H9 (cell line): ENCODE data around the gene G6PC1. TPM values are rescaled to one million over a fixed set of nuclear protein-coding genes. Genes with fewer than 3 reads are reported as not detected.
A peak's percentile ranks its signal among the peaks of the same experiment; 100 is the strongest.
"Not testable (repeated sequence)": the region's sequence is repeated elsewhere in the genome, so short reads cannot be mapped to it uniquely, and the experiment has no call there.

ENCODE experiments used
- DNase-seq: peaks from one replicate; pipeline ENCODE4 v3.0.0-alpha.2; 2017
- H2AFZ ChIP-seq: one replicate; pipeline ENCODE4 v1.6.1; 2013; ENCODE audit warnings: mild to moderate bottlenecking, low read length, control low read depth, moderate library complexity
- H2AK5ac ChIP-seq: 2 replicates; pipeline ENCODE4 v1.6.1; 2013; ENCODE audit warnings: low read length, control low read depth, mixed read lengths; ENCODE audit not compliant: insufficient read length
- H2BK120ac ChIP-seq: one replicate; pipeline ENCODE4 v1.6.1; 2013; ENCODE audit warnings: low read depth, mild to moderate bottlenecking, low read length, control low read depth, inconsistent platforms; ENCODE audit not compliant: poor library complexity, severe bottlenecking
- H2BK12ac ChIP-seq: 2 replicates; pipeline ENCODE4 v1.6.1; 2013; ENCODE audit warnings: low read length, control low read depth, mixed read lengths, low read depth; ENCODE audit not compliant: insufficient read length
- H2BK15ac ChIP-seq: 2 replicates; pipeline ENCODE4 v1.6.1; 2013; ENCODE audit warnings: low read depth, low read length, control low read depth
- H2BK20ac ChIP-seq: one replicate; pipeline ENCODE4 v1.6.1; 2013; ENCODE audit warnings: low read depth, mild to moderate bottlenecking, low read length, control low read depth, inconsistent platforms; ENCODE audit not compliant: poor library complexity, severe bottlenecking
- H2BK5ac ChIP-seq: 2 replicates; pipeline ENCODE4 v1.6.1; 2013; ENCODE audit warnings: low read length, control low read depth, mixed read lengths; ENCODE audit not compliant: insufficient read length
- H3K14ac ChIP-seq: 2 replicates; pipeline ENCODE4 v1.6.1; 2013; ENCODE audit warnings: low read length, control low read depth; ENCODE audit not compliant: insufficient read depth
- H3K18ac ChIP-seq: 2 replicates; pipeline ENCODE4 v1.6.1; 2013; ENCODE audit warnings: low read depth, mild to moderate bottlenecking, mixed read lengths, low read length, control low read depth; ENCODE audit not compliant: insufficient read length
- H3K23ac ChIP-seq: 2 replicates; pipeline ENCODE4 v1.6.1; 2013; ENCODE audit warnings: low read length, control low read depth, mixed read lengths, low read depth; ENCODE audit not compliant: insufficient read length
- H3K23me2 ChIP-seq: 2 replicates; pipeline ENCODE4 v1.6.1; 2013; ENCODE audit warnings: low read depth, mild to moderate bottlenecking, mixed read lengths, low read length, control low read depth; ENCODE audit not compliant: insufficient read length, poor library complexity, severe bottlenecking
- H3K27ac ChIP-seq: 2 replicates; pipeline ENCODE4 v1.5.1; 2013; ENCODE audit warnings: low read length, control low read depth, mixed read lengths, low read depth; ENCODE audit not compliant: insufficient read length
- H3K27me3 ChIP-seq: 2 replicates; pipeline ENCODE4 v1.6.1; 2013; ENCODE audit warnings: low read length, control low read depth, inconsistent platforms; ENCODE audit not compliant: insufficient read depth
- H3K4ac ChIP-seq: 2 replicates; pipeline ENCODE4 v1.6.1; 2013; ENCODE audit warnings: low read depth, mild to moderate bottlenecking, control low read depth, inconsistent platforms, low read length, moderate library complexity
- H3K4me1 ChIP-seq: 2 replicates; pipeline ENCODE4 v1.6.1; 2013; ENCODE audit warnings: low read length, control low read depth, inconsistent platforms; ENCODE audit not compliant: insufficient read depth
- H3K4me2 ChIP-seq: 2 replicates; pipeline ENCODE4 v1.6.1; 2013; ENCODE audit warnings: low read length, control low read depth, mixed read lengths; ENCODE audit not compliant: insufficient read length, insufficient read depth
- H3K56ac ChIP-seq: 2 replicates; pipeline ENCODE4 v1.6.1; 2013; ENCODE audit warnings: low read depth, mild to moderate bottlenecking, mixed read lengths, low read length, control low read depth; ENCODE audit not compliant: insufficient read length
- H3K79me1 ChIP-seq: 2 replicates; pipeline ENCODE4 v1.6.1; 2013; ENCODE audit warnings: low read depth, mild to moderate bottlenecking, moderate library complexity, low read length, control low read depth, inconsistent platforms; ENCODE audit not compliant: insufficient read depth, poor library complexity, severe bottlenecking
- H3K79me2 ChIP-seq: 2 replicates; pipeline ENCODE4 v1.6.1; 2013; ENCODE audit warnings: low read length, control low read depth, inconsistent platforms; ENCODE audit not compliant: insufficient read depth
- H3K9ac ChIP-seq: 2 replicates; pipeline ENCODE4 v1.6.1; 2013; ENCODE audit warnings: low read length, control low read depth, mixed read lengths; ENCODE audit not compliant: insufficient read length; ENCODE audit errors: extremely low read depth
- H3K9me3 ChIP-seq: one replicate; pipeline ENCODE4 v1.6.1; 2013; ENCODE audit warnings: low read depth, low read length, inconsistent platforms; ENCODE audit not compliant: control insufficient read depth
- H3T11ph ChIP-seq: one replicate; pipeline ENCODE4 v1.6.1; 2013; ENCODE audit warnings: mild to moderate bottlenecking, low read length, control low read depth, inconsistent platforms
- H4K20me1 ChIP-seq: one replicate; pipeline ENCODE4 v1.6.1; 2013; ENCODE audit not compliant: control insufficient read depth, insufficient read length, insufficient read depth
- H4K5ac ChIP-seq: 2 replicates; pipeline ENCODE4 v1.6.1; 2013; ENCODE audit warnings: low read depth, mild to moderate bottlenecking, mixed read lengths, low read length, control low read depth; ENCODE audit not compliant: insufficient read length
- H4K8ac ChIP-seq: replicated peaks from 2 replicates; pipeline ENCODE4 v1.6.1; 2013; ENCODE audit warnings: low read length, control low read depth, mixed read lengths, low read depth; ENCODE audit not compliant: insufficient read length
- H4K91ac ChIP-seq: 2 replicates; pipeline ENCODE4 v1.6.1; 2013; ENCODE audit warnings: low read depth, mild to moderate bottlenecking, moderate library complexity, mixed read lengths, low read length, control low read depth; ENCODE audit not compliant: insufficient read length
- H3K27ac Mint-ChIP-seq, 3 experiments: 2 replicates in 2 of 3; 3 replicates in 1 of 3; pipeline ENCODE4 v1.8.0; 2020 to 2021; ENCODE audit warnings: mixed read lengths in 3 of 3, mild to moderate bottlenecking in 1 of 3, moderate library complexity in 1 of 3
- H3K27me3 Mint-ChIP-seq: 2 replicates; pipeline ENCODE4 v1.8.0; 2021; ENCODE audit warnings: low read depth, mild to moderate bottlenecking, moderate library complexity, mixed read lengths
- H3K36me3 Mint-ChIP-seq, 3 experiments: 2 replicates in 2 of 3; 3 replicates in 1 of 3; pipeline ENCODE4 v1.8.0; 2020 to 2021; ENCODE audit warnings: low read depth in 3 of 3, mixed read lengths in 3 of 3; ENCODE audit not compliant: insufficient read depth in 1 of 3
- H3K4me1 Mint-ChIP-seq, 2 experiments: 2 replicates each; pipeline ENCODE4 v1.8.0; 2020; ENCODE audit warnings: mixed read lengths in 2 of 2
- H3K4me3 Mint-ChIP-seq, 2 experiments: 2 replicates in 1 of 2; 3 replicates in 1 of 2; pipeline ENCODE4 v1.8.0; 2020 to 2021; ENCODE audit warnings: mild to moderate bottlenecking in 2 of 2, mixed read lengths in 2 of 2, moderate library complexity in 1 of 2
- H3K9me3 Mint-ChIP-seq, 2 experiments: 2 replicates in 1 of 2; 3 replicates in 1 of 2; pipeline ENCODE4 v1.8.0; 2020; ENCODE audit warnings: mild to moderate bottlenecking in 2 of 2, mixed read lengths in 2 of 2, moderate library complexity in 1 of 2
- WGBS: extraction: QIAGEN DNeasy Blood & Tissue Kit; methylation state at CpG from one replicate; pipeline ENCODE4 v1.1.7; 2013; ENCODE audit warnings: missing lambda C conversion rate, low lambda C conversion rate, mixed read lengths; ENCODE audit not compliant: insufficient read length; ENCODE audit errors: extremely low coverage; 5-methylcytosine and 5-hydroxymethylcytosine counted together
- total RNA-seq: library from RNA; stranded (reverse); gene quantifications from 2 replicates; pipeline ENCODE4 v1.2.1, GENCODE V29; 2021
- TF ChIP-seq, protein P1 (sequence below): fragments of 200-600 bp; sonication (generic); conservative IDR thresholded peaks from 3 replicates; pipeline ENCODE4 v1.8.0; 2021; ENCODE audit warnings: antibody characterized with exemption, mild to moderate bottlenecking

Gene G6PC1
- total RNA-seq, 1 experiment from 2014 or later = not detected

DNA sequence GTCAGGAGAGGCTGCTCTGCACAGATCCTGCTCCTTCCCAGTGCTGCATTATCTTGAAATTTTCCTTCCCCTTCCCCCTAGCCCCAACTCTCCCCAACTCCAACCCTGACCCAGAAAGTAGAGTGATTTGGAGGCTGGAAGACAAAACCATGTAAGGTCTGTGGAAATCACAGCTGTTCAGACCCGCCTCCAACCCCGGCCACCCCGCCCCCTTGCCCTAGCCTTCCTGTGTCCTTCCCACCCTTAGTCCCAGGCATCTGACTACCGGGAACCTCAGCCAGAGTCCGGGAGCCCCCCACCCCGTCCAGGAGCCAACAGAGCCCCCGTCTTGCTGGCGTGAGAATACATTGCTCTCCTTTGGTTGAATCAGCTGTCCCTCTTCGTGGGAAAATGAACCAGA, 49.6 kb upstream of the G6PC1 start, which contains the start of gene AOC3:
Gene AOC3 (plus strand): TSS at position 246 of the 400 bp plus-strand sequence. CDS start 145 bp downstream, at position 391.
- no peaks in the 10 kb centered on the region for H4K20me1 ChIP-seq
- no peaks in the 10 kb centered on the region for H3K27me3 ChIP-seq
- H4K8ac ChIP-seq = no peak within 1 kb of the TSS
- H4K5ac ChIP-seq = no peak within 1 kb of the TSS
- no peak within 1 kb of the TSS for H3K23ac ChIP-seq
- H3K56ac ChIP-seq = no peak within 1 kb of the TSS
- H3K4ac ChIP-seq = no peak within 1 kb of the TSS
- H3K9me3 Mint-ChIP-seq = no peaks in the 10 kb centered on the region; a peak in 1 of 5 replicates
- H3K27ac Mint-ChIP-seq = peak within 1 kb of the TSS in 2 of 3 experiments; percentile 30 to 63; a peak in 3 of 7 replicates
- no peak within 1 kb of the TSS for H2AFZ ChIP-seq
- H3T11ph ChIP-seq = no peak within 1 kb of the TSS
- no peak within 1 kb of the TSS for H2BK120ac ChIP-seq
- H3K36me3 Mint-ChIP-seq = peaks cover 0 to 3% (median 0%) of the 10 kb centered on the region in 3 experiments; a peak in 1 of 7 replicates
- H3K9ac ChIP-seq = no peak within 1 kb of the TSS
- H3K79me1 ChIP-seq = no peaks in the 10 kb centered on the region
- H4K91ac ChIP-seq = no peak within 1 kb of the TSS
- no peak within 1 kb of the TSS for H2BK15ac ChIP-seq
- H2BK5ac ChIP-seq = no peak within 1 kb of the TSS
- H3K27me3 Mint-ChIP-seq = no peaks in the 10 kb centered on the region
- DNase-seq = no peak
- no peak within 1 kb of the TSS for H2AK5ac ChIP-seq
- peaks cover 6 to 8% of the 10 kb centered on the region in 2 experiments; a peak in 2 of 4 replicates for H3K4me1 Mint-ChIP-seq
- TF ChIP-seq, protein P1, sequence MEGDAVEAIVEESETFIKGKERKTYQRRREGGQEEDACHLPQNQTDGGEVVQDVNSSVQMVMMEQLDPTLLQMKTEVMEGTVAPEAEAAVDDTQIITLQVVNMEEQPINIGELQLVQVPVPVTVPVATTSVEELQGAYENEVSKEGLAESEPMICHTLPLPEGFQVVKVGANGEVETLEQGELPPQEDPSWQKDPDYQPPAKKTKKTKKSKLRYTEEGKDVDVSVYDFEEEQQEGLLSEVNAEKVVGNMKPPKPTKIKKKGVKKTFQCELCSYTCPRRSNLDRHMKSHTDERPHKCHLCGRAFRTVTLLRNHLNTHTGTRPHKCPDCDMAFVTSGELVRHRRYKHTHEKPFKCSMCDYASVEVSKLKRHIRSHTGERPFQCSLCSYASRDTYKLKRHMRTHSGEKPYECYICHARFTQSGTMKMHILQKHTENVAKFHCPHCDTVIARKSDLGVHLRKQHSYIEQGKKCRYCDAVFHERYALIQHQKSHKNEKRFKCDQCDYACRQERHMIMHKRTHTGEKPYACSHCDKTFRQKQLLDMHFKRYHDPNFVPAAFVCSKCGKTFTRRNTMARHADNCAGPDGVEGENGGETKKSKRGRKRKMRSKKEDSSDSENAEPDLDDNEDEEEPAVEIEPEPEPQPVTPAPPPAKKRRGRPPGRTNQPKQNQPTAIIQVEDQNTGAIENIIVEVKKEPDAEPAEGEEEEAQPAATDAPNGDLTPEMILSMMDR = no peak
- H3K4me2 ChIP-seq = no peak within 1 kb of the TSS
- no peak within 1 kb of the TSS for H3K4me3 Mint-ChIP-seq
- H3K23me2 ChIP-seq = no peaks in the 10 kb centered on the region
- no peak within 1 kb of the TSS for H3K27ac ChIP-seq
- no peak within 1 kb of the TSS for H3K18ac ChIP-seq
- H2BK12ac ChIP-seq = no peak within 1 kb of the TSS
- no peaks in the 10 kb centered on the region for H3K4me1 ChIP-seq
- no peak within 1 kb of the TSS for H3K14ac ChIP-seq
- WGBS = no CpG with 5 or more reads among the region's 9 CpGs
- no peaks in the 10 kb centered on the region for H3K9me3 ChIP-seq
- H3K79me2 ChIP-seq = no peaks in the 10 kb centered on the region
- no peak within 1 kb of the TSS for H2BK20ac ChIP-seq

DNA sequence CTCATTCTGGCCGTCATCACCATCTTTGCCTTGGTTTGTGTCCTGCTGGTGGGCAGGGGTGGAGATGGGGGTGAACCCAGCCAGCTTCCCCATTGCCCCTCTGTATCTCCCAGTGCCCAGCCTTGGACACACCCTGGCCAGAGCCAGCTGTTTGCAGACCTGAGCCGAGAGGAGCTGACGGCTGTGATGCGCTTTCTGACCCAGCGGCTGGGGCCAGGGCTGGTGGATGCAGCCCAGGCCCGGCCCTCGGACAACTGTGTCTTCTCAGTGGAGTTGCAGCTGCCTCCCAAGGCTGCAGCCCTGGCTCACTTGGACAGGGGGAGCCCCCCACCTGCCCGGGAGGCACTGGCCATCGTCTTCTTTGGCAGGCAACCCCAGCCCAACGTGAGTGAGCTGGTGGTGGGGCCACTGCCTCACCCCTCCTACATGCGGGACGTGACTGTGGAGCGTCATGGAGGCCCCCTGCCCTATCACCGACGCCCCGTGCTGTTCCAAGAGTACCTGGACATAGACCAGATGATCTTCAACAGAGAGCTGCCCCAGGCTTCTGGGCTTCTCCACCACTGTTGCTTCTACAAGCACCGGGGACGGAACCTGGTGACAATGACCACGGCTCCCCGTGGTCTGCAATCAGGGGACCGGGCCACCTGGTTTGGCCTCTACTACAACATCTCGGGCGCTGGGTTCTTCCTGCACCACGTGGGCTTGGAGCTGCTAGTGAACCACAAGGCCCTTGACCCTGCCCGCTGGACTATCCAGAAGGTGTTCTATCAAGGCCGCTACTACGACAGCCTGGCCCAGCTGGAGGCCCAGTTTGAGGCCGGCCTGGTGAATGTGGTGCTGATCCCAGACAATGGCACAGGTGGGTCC, 49.0 kb upstream of the G6PC1 start:
- H3K23ac ChIP-seq, H3K9me3 ChIP-seq, H3K27ac Mint-ChIP-seq, H3K4ac ChIP-seq, H2BK5ac ChIP-seq, H3K27me3 Mint-ChIP-seq, H3K36me3 Mint-ChIP-seq, H3K79me2 ChIP-seq, H3K9ac ChIP-seq, H3T11ph ChIP-seq, H3K79me1 ChIP-seq, H2BK120ac ChIP-seq, H2BK15ac ChIP-seq, H4K20me1 ChIP-seq, H2BK20ac ChIP-seq, H3K23me2 ChIP-seq, H3K27me3 ChIP-seq, H2BK12ac ChIP-seq, H3K18ac ChIP-seq, H3K14ac ChIP-seq, H4K91ac ChIP-seq, H3K56ac ChIP-seq, H3K4me2 ChIP-seq, H2AK5ac ChIP-seq, H3K4me1 ChIP-seq, H3K27ac ChIP-seq, H3K9me3 Mint-ChIP-seq, DNase-seq, H2AFZ ChIP-seq, H3K4me1 Mint-ChIP-seq, H3K4me3 Mint-ChIP-seq, H4K5ac ChIP-seq, H4K8ac ChIP-seq: not testable (repeated sequence)
- WGBS = no CpG with 5 or more reads among the region's 28 CpGs
